DMS53 treated with DMSO at 0.1 percent for 48 hours (cell line): ENCODE results near the gene EHBP1.

Experiments
- DNase-seq: peaks from one replicate; lab custom pipeline; 2025; ENCODE audit not compliant: unreplicated experiment; lab: John Stamatoyannopoulos, UW

Gene EHBP1

DNA sequence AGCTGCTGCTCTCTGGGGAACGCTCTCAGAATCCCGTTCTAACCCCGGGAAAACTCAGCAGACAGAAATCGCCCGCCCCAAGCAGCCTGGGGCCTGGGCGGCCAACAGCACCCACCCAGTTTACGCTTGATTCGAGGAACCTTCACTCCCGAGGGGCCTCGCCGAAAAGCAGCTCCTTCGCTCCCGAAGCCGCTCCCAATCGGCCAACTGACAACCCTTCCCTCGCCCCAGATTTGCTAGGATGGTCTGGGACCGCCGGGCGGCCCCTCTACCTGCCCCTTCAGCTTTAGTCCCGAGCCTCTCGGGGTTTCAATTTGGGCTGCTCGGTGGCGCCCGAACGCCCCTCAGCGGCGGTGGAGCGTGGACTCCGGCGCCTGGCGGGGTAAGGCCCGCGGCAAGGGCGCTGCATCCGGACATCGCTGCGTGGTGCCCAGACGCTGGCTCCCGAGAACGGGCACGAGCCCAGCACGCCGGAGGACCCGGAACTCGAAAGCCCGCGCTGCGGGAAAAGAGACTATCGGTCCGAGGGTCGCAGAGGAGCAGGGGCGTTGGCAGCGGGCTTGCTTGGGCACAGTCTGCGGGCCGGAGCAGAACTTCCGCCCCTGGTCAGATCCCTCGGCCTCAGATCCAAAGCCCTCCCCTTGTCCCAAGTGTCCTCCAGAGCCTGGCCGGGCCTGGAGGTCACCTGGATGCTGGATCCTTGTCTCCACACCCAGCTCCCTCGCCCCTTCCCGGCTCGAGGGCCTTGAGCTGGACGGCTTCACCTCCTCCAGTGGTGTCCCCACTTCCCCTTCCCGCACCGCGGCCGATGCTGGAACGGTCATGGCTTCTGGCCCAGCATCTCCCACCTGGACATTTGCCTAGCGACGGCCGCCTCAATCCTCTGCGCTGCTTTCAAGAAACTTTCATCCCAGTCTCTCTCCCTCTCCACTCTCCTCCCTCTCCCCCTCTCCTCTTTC is 342.1 kb downstream of the EHBP1 start:
- no peak for DNase-seq

DNA sequence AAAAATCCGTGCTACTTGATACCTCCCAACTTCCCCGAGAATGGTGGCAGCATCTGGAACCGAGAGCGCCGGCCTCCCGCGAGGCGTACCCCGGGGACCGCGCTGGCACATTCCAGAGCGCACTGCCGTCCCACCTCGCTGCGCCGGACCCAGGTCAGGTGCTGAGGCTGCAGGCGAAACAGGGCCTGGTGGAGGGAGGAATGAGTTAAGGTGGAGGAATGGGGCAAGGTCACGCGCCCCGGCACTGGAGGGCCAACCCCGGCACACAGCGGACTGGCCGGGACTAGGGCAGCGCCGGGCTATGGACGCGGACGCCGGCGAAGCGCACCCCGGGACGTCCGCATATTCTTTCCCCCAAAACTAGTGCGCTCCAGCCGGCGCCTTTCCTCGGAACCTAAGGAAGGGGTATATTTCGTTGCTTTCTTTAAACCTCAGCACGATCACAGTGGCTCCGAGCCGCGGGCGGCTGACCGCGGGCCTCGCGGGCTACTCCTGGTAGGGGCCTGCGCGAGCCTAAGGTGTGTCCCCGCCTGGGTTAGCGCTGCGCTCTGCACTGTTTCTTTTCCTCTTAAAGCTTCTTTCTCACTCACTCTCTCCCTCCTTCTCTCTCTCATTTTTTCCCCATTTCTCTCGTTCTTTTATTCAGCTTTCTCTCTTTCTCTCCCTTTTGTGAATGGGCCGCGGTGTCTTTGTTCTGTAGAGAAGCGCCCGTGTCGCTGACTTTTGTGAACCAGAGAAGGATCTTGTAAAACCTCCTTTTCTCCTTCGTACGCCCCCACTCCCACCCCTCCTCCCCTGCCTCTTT is 343.1 kb downstream of the EHBP1 start:
- DNase-seq = no peak

DNA sequence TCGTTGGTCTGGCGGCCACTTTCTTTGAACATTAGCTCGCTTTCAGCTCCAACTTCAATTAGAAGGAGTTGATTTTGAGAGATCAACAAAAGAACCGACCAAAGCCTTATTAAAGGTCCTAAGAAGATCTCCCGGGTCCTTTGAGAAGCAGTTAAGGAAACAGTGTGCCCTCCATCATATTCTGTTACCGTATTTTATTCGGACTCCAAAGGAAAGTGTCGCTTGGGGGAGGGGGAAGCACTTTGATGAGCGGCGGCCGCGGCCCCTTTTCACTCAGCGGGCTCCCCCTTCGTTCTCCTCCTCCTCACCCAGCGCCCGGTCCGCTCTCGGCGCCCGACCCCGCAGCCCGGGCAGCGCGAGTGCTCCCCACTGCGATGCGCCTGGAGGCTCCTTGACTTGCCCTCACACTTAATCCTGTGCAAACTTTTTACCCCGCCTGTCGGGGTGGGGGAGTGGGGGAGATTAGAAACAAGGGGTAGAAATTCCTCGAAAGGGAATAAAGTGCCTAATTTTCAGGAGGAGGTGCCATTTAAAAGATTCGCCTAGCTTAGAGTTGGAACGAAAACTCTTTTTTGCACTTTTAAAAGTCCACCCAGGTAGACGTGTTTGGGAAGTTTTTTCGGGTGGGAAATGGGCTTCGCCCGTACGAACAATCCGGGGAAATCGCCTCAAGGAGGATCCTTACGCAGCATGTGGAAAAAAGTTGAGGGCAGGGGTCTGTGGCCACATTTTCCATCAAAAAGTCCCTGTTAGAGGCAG is 343.9 kb downstream of the EHBP1 start:
- no peak for DNase-seq

DNA sequence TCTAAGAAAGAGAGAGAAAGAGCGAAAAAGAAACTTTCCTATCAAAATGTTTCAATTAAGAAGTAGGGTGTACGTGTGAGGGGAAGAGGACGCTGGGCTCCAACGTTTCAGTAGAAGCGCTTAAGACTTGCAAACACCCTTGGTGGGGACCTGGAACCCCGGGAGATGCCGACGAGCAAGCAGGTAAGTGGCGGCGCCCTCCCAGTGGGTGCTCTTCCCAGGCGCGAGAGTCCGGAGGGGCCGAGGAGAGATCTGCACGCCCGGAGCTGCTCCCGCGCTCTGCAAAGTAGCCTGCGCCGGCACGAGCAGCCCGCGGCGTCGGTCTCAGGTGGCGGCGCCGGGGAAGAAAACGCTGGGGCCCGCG is 344.4 kb downstream of the EHBP1 start:
- DNase-seq = no peak

DNA sequence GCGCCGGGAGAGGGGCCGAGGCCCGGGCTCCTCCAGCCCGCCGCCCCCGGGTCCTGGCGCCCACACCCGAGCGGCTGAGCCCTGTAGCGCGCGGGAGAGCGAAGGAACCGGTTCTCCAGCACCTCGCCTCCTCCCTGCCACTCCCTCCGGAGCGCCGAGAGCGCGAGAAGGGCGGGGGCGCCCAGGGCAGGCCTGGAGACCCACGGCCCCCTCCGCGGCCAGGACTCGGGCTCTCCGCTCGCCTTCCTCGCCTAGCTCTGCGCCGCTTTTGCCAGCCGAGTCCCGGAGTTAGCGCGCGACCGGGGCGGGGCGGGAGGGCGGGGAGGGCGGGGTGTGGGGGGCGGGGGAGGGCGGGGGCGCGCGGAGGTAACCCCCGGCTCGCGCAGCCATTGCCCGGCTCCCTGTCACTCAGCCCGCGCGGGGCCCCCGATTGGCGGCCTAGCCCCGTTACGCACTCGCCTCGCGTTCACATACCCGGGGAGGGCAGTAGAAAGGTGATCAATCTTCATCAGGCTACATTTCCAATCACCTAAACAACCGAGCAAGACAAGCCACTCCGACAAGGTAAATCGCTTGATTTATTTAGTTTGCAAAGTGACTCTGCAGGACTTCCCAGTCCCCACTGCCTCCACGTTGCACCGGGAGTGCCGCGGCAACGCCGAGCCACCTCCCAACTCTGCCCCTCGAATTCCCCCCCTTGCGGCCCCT is 345.0 kb downstream of the EHBP1 start, which contains the start of gene OTX1:
Gene OTX1 (plus strand): TSS at position 497 of the 708 bp plus-strand sequence. CDS start 2,161 bp downstream, outside the sequence.
- peak; percentile 73 for DNase-seq

DNA sequence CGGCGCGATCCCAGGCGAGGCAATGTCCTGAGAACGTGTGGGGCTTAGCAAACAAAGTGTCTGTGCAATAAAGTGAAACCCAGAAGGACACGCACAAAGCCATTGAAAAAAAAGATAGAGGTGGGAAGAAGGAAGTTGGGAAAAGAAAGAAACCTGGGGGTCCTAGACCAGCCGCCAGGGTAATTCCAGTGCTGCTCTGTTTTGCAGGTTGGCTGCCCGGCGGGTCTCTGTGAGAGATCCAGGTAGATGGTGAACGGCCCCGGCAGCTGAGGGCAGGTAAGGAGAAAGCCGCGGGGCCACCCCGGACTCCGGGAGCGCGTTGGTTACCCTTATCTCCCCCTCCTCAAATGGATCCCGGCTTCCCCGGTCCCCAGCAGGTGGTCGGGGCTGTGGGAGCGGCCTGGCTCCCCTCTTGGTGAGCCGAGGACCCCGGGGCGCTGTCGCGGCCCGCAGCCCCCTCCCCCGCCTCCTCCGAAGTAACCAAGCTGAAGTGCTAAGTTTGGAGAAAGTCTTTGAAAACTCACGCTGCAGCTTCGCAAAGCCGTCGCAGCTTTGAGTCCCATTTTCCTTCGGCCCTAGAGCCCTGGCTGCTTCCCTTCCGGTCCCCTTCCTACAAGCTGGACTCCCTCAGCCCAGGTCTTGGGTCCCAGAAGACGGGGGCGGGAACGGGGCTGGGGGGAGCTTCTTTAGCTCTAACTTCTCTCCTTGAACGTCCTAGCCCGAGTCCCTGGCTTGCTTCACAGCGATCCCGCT is 345.7 kb downstream of the EHBP1 start:
- DNase-seq = no peak

DNA sequence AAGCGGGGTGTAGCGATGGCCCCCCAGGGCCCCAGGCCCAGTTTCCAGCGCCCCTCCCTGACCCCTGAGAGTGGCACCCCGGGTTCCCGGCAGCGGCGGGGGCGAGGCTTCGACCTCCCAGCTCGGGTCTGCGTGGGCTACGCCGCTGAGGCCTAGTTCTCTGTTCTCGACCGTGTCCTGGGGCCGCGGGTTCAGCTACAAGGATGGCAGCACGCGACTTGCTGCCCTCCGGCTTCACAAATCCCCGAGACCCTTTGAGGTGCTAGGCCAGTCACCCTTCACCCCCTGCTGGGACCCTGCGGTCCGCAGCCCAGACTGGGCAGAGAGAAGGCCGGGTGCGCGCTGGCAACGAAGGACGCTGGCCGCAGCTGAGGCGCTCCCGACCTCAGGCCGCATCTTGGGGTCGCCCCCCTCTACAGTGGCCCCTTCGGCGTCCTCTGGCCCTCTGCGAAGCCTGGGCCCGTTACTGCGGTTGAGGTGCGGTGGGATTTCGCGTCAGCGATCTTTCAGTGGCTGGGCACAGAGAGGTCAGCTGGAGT is 346.4 kb downstream of the EHBP1 start:
- DNase-seq = no peak

DNA sequence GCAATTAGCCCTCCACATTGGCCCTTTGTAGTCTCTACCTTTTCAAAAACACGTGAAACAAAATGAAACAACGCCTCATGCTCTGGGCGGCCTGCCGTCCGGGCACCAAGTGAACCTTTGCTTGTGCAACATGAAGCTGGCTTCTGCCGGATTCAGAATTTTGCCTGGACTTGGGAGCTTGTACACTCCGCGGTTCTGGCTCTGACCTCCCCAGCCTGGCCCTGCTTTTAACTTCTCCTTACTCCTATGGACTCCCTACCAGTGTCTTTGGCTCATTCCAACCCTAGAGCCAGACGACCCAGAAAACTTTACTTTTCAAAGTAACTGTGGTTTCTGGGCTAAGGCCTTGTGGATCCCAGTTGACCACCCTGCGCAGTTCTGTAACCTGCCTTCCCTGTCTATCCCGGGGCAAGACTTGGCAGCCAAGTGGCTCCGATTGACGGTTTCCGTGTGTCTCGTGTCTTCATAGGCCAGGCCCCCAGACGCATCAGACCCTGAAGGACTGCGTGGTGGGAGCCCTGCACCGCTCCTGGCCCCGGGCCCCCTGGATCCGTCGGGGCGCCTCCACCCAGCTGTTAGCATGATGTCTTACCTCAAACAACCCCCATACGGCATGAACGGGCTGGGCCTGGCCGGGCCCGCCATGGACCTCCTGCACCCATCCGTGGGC is 347.0 kb downstream of the EHBP1 start:
- no peak for DNase-seq

DNA sequence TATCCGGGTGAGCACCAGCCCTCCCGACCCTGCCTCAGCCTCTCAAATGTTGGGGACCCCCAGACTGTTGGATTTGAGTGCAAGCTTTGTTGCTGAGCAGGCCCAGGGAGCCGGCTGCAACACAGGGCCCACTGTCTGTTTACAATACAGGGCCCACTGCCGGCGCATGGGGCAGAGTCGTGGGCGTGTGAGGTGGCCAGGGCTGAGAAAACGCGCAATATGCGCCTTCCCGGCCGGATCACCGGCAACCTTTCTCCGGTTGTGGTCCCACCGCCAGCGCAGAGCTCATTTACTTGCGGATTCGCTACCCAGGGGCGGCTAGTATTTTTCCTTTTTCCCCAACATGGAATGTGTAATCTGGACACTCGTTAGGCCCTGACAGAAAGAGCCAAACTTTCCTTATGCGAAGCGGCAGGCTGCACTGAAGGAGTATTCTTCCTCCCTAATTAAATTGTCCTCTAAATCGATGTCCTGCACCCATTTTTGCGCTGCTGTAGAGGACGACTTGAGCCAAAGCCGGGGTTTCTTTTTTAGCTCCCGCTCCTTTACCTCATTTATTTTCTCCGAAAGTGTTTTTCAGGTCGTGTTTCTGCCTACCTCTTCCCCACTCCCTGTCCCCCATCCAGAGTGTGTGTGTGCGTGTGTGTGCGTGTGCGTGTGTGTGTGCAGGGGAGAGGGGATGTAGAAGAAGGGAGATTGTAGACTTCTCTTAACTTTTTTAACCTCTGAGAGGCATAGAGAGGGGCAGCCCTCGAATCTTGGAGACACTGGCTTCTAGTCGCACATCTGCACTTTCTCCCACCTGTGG is 347.8 kb downstream of the EHBP1 start:
- no peak for DNase-seq

DNA sequence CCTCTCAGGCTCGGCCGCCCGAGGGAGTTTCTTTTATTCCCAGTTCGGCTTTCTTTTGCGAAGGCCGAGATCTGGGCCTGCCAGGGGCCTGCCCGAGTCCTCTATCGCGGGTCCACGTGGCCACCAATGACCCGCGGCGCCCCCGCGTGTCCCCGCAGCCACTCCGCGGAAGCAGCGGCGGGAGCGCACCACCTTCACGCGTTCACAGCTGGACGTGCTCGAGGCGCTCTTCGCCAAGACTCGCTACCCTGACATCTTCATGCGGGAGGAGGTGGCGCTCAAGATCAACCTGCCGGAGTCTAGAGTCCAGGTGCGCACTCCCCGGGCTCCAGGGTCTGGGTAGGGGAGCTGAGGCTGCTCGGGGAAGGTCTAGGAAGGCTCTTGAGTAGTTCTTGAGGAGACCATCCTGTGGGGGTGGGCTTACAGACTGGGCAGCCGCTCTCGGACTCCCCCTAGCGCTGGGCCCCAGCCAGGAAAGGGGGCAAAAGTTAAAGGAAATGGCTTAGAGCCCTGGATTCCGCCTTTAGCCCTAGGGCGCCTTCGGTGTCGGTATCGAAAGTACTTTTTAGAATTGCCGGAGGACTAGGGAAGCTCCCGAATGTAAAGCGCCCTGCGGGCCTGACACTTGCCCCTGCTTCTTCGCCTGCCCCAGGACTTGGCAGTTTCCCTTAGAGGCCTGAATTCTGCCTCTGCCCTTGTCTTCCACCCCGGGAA is 348.5 kb downstream of the EHBP1 start:
- no peak for DNase-seq

DNA sequence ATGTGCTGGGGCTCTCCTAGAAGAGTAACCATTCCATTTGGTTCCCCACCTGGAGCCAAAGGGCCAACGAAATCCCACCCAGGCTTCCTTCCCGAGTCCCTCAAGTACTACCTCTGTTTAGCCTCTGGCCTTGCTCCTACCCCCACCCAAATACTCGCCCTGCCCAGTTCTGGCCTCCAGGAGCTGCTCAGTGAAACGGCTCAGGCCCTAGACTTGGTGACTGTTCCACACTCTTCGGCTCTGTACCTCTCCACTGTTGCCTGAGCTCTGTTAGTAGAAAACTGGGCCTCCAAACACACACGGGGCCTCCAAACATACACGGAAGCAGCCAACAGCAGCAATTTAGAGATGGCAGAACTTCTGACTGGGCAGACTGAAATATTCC is 349.3 kb downstream of the EHBP1 start:
- DNase-seq = no peak

DNA sequence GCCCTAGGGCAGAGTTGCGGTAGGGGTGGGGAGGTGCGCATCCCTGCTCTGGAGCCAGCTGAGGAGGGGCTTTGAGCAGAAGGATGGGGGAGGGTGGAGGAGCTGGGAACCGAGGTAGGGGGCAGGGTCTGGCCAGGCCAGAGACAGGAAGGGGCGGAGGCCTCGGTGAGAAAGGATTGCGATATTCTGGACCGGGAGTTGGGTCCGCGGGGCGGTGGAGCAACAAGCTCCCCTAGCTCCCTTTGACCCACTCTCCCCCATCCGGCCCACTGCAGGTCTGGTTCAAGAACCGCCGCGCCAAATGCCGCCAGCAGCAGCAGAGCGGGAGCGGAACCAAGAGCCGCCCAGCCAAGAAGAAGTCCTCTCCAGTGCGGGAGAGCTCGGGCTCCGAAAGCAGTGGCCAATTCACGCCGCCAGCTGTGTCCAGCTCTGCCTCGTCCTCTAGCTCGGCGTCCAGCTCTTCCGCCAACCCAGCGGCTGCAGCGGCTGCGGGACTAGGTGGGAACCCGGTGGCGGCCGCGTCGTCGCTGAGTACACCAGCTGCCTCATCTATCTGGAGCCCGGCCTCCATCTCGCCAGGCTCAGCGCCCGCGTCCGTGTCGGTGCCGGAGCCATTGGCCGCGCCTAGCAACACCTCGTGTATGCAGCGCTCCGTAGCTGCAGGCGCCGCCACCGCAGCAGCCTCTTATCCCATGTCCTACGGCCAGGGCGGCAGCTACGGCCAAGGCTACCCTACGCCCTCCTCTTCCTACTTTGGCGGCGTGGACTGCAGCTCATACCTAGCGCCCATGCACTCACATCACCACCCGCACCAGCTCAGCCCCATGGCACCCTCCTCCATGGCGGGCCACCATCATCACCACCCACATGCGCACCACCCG is 350.0 kb downstream of the EHBP1 start:
- no peak for DNase-seq

DNA sequence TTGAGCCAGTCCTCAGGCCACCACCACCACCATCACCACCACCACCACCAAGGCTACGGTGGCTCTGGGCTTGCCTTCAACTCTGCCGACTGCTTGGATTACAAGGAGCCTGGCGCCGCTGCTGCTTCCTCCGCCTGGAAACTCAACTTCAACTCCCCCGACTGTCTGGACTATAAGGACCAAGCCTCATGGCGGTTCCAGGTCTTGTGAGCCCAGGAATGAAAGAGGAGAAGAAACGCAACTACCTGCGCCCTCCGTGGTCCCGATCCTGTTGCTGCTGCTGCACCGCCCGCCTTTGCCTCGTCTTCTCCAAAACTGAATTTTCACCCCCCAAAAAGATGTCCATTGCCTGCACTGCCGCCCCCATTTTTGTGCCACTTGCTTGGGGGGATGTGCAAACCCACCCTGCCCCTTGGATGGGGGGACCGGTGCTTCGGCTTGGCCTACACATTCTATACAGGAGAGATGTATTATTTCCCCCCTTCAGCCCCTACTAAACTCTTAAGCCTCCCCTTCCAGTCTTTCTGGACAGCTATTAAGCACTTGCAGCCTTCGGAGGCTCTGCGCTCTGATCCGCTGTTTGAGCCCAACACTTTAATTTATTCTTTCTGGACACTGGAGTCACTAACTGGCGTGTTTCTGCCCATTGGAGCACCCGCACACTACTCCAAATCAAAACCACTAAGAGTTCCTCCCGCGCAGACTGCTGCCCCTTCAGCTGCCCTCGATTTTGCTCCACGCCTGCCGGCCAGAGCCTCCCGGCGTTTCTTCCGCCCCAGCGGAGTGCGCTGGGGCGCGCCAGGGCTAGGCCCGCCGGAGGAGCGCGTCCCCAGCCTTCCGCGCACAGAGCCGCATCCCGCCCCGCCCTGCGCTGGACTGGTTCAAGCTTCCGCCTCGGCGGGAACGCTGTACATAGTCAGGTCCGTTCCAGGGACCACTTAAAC is 350.9 kb downstream of the EHBP1 start:
- no peak for DNase-seq

DNA sequence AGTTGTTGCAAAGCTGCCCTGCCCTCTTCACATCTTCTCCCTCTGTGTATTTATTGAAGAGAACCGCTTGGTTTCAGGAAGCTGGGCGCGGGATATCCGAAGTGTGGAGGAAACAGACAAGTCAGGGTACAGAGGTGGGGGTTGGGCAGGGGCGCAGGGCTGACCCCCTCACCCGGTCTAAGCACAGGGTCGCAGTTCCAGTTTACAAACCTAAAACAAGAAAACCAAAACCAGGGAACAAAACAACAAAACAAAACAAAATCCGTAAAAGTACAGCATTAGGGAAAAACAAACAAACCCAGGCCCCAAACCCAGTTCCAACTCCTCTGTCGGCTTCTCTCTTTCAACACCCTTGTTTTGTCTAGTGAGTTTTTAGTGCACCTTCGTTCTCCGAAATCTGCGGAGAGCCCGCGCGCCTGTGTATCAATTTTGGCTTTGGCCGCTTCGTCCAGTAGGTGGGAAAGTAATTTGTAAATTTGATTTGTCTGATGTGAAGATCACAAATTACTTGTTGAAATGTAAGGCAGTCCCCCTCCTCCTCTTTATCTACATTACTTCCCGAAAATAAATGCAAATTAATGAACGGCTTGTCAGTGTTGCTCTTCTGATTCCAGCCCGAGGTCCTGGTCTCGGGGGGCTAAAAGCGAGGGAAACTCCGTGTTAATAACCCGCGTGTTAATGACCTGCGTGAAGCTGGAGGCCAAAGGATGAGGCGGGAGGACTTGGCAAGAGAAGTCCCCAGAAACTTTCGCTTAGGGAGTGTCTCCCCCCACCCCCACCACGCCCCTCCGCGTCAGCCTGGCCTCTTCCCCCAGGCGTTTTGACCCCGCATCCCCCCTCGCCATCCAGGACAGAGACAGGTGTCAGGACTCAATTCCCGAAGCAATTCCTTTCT is 352.0 kb downstream of the EHBP1 start:
- no peak for DNase-seq
